Measurements from ENCODE around the gene RIMBP3C. TPM values are rescaled to one million over a fixed set of nuclear protein-coding genes. Genes with fewer than 3 reads are reported as not detected.
"Not testable (repeated sequence)": the region's sequence is repeated elsewhere in the genome, so short reads cannot be mapped to it uniquely, and the experiment has no call there.

Gene RIMBP3C
- total RNA-seq, 2 experiments from 2014 or later, result 0.25 TPM; not detected in 1

DNA sequence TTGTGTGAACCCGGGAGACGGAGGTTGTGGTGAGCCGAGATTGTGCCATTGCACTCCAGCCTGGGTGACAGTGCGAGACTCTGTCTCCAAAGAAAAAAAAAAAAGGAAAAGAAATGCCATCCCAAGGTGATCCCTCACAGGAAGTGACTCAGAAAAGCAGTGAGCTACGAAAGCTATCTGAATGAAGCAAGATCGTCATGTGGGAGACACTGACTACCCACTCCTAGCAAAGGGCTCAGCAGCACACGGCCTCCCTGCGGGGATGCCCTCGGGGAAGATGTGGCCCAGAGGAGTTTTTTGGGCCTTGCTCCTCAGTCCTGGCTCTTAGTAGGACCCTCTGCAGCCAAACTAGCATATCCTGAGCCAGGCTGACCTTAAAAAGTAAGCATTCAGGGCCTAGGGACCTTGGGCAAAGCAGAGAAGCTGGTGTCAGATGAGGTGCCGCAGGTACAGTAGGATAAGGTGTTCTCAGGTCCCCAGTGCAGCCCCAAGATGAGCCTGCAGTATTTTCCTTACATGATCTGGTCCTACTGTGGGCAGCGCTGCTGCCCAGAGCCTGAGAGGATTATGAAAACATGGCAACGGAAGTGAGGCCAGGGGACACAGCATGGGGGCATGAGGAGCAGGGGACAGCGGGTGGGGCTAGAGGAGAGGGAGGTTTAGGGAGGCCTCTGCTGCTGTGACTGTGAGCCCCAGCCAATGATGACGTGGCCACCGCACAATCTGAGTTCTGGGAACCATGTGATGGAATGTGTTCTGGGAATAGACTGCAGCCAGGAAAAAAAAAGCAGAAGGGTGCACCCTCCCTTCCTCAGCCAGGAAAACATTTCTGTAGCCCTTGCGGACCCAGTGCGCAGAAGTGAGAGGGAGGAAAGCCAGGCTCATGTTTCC is 6.6 kb downstream of the RIMBP3C start:
- POLR2A ChIA-PET, result not testable (repeated sequence)

GRCh38 chr22:21539862-21540261 is 11.4 kb downstream of the RIMBP3C start:
- CTCF ChIA-PET, POLR2A ChIA-PET: not testable (repeated sequence)

More for the DNA sequence above, 6.6 kb downstream of the RIMBP3C start:
- CTCF ChIA-PET, result not testable (repeated sequence)

DNA sequence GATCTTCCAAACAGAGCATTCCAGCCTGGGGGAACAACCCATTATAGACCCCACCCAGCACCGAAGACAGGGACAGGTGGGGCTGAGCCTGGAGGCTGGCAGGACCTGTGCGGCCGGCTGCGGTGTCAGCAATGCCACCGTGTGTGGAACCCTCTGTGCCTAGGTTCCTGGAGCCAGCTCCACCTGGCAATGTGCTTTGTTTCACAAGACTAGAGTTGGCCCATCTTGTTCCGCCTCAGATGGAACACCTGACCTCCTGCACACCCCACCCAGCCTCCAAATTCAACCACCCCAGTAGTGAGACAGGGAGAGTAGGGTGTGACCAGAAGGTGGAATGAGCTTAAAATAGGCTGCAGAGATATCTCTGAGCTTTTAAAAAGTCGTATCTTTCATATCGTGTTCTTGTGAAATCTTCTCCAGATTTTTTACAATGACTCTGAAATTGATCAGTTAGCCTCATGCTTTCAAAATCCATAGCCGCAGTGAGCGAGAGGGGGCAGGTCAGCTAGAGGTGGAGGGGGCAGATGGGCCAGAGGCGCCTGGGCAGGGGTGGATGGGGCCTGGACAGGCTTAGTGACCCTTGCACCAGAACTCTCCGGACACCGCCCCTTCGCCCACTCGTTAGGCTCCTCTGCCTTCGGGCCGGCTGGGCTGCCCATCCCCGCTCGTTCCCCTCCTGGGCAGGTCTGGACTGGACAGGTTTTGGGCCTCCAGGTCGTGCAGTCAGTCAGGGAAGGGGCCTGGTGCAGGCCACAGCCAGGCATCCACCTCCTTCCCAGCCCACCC is 18.2 kb downstream of the RIMBP3C start:
- CTCF ChIA-PET, POLR2A ChIA-PET: not testable (repeated sequence)

DNA sequence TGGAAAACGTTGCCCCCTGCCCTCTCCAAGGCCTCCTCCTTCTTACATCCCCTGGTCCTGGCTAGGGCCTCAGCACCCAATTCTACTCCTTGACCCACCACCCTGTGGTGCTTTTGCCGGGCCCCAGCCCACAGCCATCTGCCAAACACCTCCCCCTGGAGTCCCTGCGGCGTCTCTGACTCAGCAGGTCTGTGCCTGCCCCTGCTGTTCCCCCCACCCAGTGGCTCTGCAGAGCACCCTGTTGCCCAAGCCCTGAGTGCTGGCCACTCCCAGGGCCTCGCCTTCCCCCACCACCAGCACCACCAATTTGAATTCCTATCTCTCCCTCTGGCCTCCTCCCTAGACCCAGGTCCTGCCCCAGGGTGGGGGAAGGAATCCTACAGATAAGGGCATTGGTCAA is 19.7 kb downstream of the RIMBP3C start:
- CTCF ChIA-PET, POLR2A ChIA-PET: not testable (repeated sequence)

DNA sequence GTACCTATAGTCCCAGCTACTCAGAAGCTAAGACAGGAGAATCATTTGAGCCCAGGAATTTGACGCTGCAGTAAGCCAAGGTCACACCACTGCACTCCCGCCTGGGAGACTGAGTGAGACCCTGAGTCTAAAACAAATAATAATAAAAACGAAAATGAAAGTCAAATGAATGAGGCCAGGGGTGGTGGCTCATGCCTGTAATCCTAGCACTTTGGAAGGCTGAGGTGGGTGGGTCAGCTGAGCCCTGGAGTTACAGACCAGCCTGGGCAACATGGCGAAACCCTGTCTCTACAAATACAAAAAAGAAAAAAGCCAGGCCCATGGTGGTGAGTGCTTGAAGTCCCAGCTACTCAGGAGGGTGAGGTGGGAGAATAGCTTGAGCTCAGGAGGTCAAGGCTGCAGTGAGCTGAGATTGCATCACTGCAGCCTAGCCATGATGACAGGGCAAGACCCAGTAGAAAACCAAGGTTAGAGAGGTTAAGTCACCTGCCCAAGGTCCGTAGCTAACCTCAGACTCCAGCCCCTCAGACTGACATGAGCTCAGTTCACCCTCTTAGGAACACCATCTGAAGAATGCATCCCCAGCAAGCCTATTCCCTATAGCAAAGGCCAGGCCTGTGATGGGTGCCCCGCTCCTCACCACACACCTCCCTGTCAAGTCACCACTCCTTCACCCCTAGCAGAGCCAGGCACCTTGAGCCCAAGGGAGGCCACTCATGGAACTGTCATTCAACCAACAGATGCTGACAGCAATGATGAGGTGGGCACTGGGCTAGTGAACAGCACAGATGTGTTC is 24.4 kb downstream of the RIMBP3C start:
- CTCF ChIA-PET, POLR2A ChIA-PET: not testable (repeated sequence)

- CTCF ChIA-PET, POLR2A ChIA-PET: not testable (repeated sequence)
Measured at GRCh38 chr22:21516970-21517764, 34.1 kb downstream of the RIMBP3C start.

GRCh38 chr22:21516522-21516921 is 34.7 kb downstream of the RIMBP3C start:
- POLR2A ChIA-PET, CTCF ChIA-PET: not testable (repeated sequence)

- POLR2A ChIA-PET, CTCF ChIA-PET: not testable (repeated sequence)
Measured at GRCh38 chr22:21515234-21515633, 36.0 kb downstream of the RIMBP3C start.

DNA sequence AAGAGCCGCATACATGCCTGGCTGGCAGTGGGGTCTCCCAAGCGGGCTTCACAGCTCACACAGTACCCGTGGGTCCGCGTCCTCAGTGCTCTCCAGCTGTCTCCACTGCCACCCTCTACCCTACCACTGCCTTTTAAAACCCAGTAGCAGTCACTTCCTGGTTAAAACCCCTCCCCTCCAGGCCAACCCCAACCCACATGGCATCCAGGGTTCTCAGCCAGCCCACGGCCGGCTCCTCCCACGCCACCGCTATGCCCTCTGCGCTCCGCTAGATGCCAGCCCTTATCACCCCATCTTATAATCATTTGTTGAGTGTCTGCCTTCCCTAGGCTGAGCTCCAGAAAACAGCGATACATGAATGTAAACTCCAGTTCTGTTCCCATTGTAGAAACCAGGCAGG is 37.1 kb downstream of the RIMBP3C start:
- CTCF ChIA-PET, POLR2A ChIA-PET: not testable (repeated sequence)

GRCh38 chr22:21512022-21512421 is 39.2 kb downstream of the RIMBP3C start:
- CTCF ChIA-PET, POLR2A ChIA-PET: not testable (repeated sequence)

GRCh38 chr22:21510397-21510796 is 40.9 kb downstream of the RIMBP3C start:
- POLR2A ChIA-PET, CTCF ChIA-PET: not testable (repeated sequence)

- CTCF ChIA-PET, POLR2A ChIA-PET: not testable (repeated sequence)
Measured at GRCh38 chr22:21499623-21500506, 51.4 kb downstream of the RIMBP3C start.

DNA sequence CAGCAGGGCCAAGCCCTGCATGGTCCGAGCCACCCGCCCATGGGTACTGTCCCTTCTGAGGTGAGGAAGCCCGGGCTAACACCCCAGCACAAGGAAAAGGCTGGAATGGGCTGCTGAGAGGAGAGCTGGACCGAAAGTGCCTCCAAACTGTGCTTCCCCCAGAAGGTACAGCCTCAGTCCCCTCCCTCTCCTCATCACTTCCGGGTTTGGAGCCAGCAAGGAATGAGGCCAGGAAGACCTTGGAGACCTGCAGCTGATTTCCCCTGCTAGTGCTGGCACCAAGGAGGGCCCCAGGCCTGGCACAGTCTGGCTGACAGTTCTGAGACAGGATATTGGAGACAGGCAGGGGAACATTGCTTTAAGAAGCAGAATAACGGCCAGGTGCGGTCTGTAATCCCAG is 52.8 kb downstream of the RIMBP3C start:
- CTCF ChIA-PET, result not testable (repeated sequence)

GRCh38 chr22:21497984-21498383 is 53.3 kb downstream of the RIMBP3C start:
- POLR2A ChIA-PET, CTCF ChIA-PET: not testable (repeated sequence)

More for the DNA sequence above, 52.8 kb downstream of the RIMBP3C start:
- POLR2A ChIA-PET, result not testable (repeated sequence)

Other genes starting within 250 kb of the RIMBP3C start
- under 1 TPM; 0.42 to 0.46 TPM for gene RIMBP3B, start 167.7 kb downstream of the RIMBP3C start, total RNA-seq
- 1 to 10 TPM; 5.9 to 6.0 TPM for gene HIC2, start 134.1 kb downstream of the RIMBP3C start, total RNA-seq
- 1 to 10 TPM in 1 of 2 experiments, under 1 TPM in 1; 0.99 to 1.4 TPM for gene TMEM191C, start 84.1 kb downstream of the RIMBP3C start, total RNA-seq
- 10 to 100 TPM; 77.8 to 79.6 TPM for gene UBE2L3, start 16.3 kb upstream of the RIMBP3C start, total RNA-seq
- 10 to 100 TPM; 80.6 to 80.7 TPM for gene YDJC, start 78.6 kb upstream of the RIMBP3C start, total RNA-seq
- under 1 TPM; 0.21 to 0.25 TPM for gene CCDC116, start 81.3 kb upstream of the RIMBP3C start, total RNA-seq
- 10 to 100 TPM; 70.7 to 71.6 TPM for gene SDF2L1, start 90.8 kb upstream of the RIMBP3C start, total RNA-seq
- gene PPIL2, start 114.6 kb upstream of the RIMBP3C start, total RNA-seq, result 10 to 100 TPM; 41.2 to 47.2 TPM
- under 1 TPM; 0.50 to 0.63 TPM for gene YPEL1, start 184.3 kb upstream of the RIMBP3C start, total RNA-seq